ENCODE data around the gene ANGEL1.

ANGEL1 gene

GRCh38 chr14:76812422-76813383 lies at the start of gene ANGEL1:
Gene ANGEL1 (minus strand): TSS chr14:76812882. CDS start chr14:76812827, 55 bp downstream.
- peak; percentile 97 to 98 for DNase-seq

GRCh38 chr14:76861574-76862255 lies 49.0 kb upstream of the ANGEL1 start:
- DNase-seq, result no peak

GRCh38 chr14:76856769-76857168 lies 44.1 kb upstream of the ANGEL1 start:
- no peak for DNase-seq

- no peak for DNase-seq
These were observed 42.4 kb upstream of the ANGEL1 start for GRCh38 chr14:76855066-76855465.

GRCh38 chr14:76848879-76849278 lies 36.2 kb upstream of the ANGEL1 start:
- DNase-seq, result no peak

GRCh38 chr14:76846331-76847047 lies 33.8 kb upstream of the ANGEL1 start:
- DNase-seq, result no peak

GRCh38 chr14:76844223-76844622 lies 31.5 kb upstream of the ANGEL1 start:
- peak; percentile 68 to 76 for DNase-seq

GRCh38 chr14:76842414-76842813 lies 29.7 kb upstream of the ANGEL1 start:
- DNase-seq, result no peak

- no peak for DNase-seq
These were observed 24.8 kb upstream of the ANGEL1 start for GRCh38 chr14:76837524-76837923.

- DNase-seq, result no peak
These were observed 23.4 kb upstream of the ANGEL1 start for GRCh38 chr14:76836029-76836630.

- no peak for DNase-seq
These were observed 21.6 kb upstream of the ANGEL1 start for GRCh38 chr14:76834241-76834661.

- no peak for DNase-seq
These were observed 20.3 kb upstream of the ANGEL1 start for GRCh38 chr14:76833011-76833410.

- no peak for DNase-seq
These were observed 19.9 kb upstream of the ANGEL1 start for GRCh38 chr14:76832503-76832988.

GRCh38 chr14:76830556-76830955 lies 17.9 kb upstream of the ANGEL1 start:
- no peak for DNase-seq

- DNase-seq, result no peak
These were observed 17.2 kb upstream of the ANGEL1 start for GRCh38 chr14:76829650-76830421.

GRCh38 chr14:76829013-76829365 lies 16.3 kb upstream of the ANGEL1 start:
- DNase-seq, result no peak

GRCh38 chr14:76828339-76829012 lies 15.8 kb upstream of the ANGEL1 start:
- DNase-seq, result no peak

GRCh38 chr14:76827696-76828296 lies 15.1 kb upstream of the ANGEL1 start:
- no peak for DNase-seq

- no peak for DNase-seq
These were observed 13.4 kb upstream of the ANGEL1 start, which contains the start of gene LRRC74A for GRCh38 chr14:76826122-76826521. Gene LRRC74A (plus strand): TSS chr14:76826408. CDS start chr14:76826698, 290 bp downstream.

- DNase-seq, result no peak
These were observed 8.0 kb upstream of the ANGEL1 start for GRCh38 chr14:76820700-76821099.
